PFSK-1 (cell line): ENCODE data around the gene TTC36.

Source experiments
- POLR2AphosphoS5 ChIP-seq: IDR thresholded peaks from 2 replicates; pipeline ENCODE4 v1.6.1; 2012; ENCODE audit warnings: low read depth, mild to moderate bottlenecking, control low read depth, low read length, moderate library complexity
- TAF1 ChIP-seq: IDR thresholded peaks from 2 replicates; pipeline ENCODE4 v1.6.1; 2012; ENCODE audit warnings: low read length, control low read depth, borderline replicate concordance; ENCODE audit not compliant: insufficient read depth
- TF ChIP-seq, protein P1 (sequence below), 2 experiments: IDR thresholded peaks; 2 replicates each; pipeline versions ENCODE4 v1.6.1 to v1.8.0; 2011 to 2012; ENCODE audit warnings: low read depth in 2 of 2, low read length in 2 of 2, control low read depth in 1 of 2, inconsistent platforms in 1 of 2, mild to moderate bottlenecking in 1 of 2, moderate library complexity in 1 of 2; ENCODE audit not compliant: insufficient read depth in 1 of 2

DNA sequence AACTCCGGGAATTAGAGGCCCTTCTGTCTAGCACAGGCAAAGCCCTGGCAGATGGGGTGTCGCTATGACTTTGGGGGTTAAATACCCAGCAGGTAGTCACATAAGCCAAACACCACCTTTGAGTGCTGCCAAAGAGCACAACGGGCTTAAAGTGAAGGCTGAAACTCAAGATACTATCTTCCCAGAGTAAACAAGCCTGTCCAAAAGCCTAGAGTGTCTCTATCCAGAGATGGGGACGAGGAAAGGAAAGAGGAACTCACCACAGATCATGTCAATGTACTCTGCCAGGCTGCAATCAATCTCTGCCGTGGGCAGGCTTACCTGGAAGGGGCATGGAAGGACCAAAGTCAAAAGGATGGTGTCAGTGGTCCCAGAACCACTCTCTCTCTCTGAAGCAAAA, 18.3 kb downstream of the TTC36 start:
- no peak for TF ChIP-seq TAF1
- TF ChIP-seq POLR2AphosphoS5: no peak
- TF ChIP-seq, protein P1, sequence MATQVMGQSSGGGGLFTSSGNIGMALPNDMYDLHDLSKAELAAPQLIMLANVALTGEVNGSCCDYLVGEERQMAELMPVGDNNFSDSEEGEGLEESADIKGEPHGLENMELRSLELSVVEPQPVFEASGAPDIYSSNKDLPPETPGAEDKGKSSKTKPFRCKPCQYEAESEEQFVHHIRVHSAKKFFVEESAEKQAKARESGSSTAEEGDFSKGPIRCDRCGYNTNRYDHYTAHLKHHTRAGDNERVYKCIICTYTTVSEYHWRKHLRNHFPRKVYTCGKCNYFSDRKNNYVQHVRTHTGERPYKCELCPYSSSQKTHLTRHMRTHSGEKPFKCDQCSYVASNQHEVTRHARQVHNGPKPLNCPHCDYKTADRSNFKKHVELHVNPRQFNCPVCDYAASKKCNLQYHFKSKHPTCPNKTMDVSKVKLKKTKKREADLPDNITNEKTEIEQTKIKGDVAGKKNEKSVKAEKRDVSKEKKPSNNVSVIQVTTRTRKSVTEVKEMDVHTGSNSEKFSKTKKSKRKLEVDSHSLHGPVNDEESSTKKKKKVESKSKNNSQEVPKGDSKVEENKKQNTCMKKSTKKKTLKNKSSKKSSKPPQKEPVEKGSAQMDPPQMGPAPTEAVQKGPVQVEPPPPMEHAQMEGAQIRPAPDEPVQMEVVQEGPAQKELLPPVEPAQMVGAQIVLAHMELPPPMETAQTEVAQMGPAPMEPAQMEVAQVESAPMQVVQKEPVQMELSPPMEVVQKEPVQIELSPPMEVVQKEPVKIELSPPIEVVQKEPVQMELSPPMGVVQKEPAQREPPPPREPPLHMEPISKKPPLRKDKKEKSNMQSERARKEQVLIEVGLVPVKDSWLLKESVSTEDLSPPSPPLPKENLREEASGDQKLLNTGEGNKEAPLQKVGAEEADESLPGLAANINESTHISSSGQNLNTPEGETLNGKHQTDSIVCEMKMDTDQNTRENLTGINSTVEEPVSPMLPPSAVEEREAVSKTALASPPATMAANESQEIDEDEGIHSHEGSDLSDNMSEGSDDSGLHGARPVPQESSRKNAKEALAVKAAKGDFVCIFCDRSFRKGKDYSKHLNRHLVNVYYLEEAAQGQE (IDR thresholded peaks at IDR 0.05; ENCODE audit: insufficient read depth in 1 of 2, low read depth in 2 of 2, low read length in 2 of 2): no peak
